GM10266 (cell line): ENCODE results near the gene CRACR2A.

ENCODE experiments used
- DNase-seq: peaks from one replicate; pipeline ENCODE4 v3.0.0; 2012; ENCODE audit errors: extremely low spot score
- TF ChIP-seq, protein P1 (sequence below): IDR thresholded peaks from 2 replicates; pipeline ENCODE4 v1.5.1; 2012; ENCODE audit warnings: mild to moderate bottlenecking, low read depth; ENCODE audit not compliant: control insufficient read depth, insufficient read depth; ENCODE audit errors: missing control alignments

Gene CRACR2A

DNA sequence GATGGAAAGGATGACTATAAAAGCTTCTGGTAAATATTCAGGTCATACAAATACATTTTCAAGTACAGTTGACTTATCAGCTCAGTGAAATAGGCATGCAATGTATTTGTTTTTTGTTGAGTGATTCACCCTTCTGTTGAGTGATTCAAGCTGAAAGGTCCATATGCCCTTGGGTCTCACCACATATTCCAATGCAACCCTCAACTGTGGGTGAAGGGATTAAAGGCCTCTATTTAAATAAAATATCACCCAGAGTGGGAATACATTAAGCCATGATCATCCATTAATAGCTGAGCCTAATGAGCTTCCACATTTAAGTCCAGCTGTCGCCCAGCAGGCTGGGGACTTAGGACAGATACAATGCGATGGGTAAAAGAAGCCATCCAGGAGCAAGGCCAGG lies 120.2 kb downstream of the CRACR2A start:
- TF ChIP-seq, protein P1, sequence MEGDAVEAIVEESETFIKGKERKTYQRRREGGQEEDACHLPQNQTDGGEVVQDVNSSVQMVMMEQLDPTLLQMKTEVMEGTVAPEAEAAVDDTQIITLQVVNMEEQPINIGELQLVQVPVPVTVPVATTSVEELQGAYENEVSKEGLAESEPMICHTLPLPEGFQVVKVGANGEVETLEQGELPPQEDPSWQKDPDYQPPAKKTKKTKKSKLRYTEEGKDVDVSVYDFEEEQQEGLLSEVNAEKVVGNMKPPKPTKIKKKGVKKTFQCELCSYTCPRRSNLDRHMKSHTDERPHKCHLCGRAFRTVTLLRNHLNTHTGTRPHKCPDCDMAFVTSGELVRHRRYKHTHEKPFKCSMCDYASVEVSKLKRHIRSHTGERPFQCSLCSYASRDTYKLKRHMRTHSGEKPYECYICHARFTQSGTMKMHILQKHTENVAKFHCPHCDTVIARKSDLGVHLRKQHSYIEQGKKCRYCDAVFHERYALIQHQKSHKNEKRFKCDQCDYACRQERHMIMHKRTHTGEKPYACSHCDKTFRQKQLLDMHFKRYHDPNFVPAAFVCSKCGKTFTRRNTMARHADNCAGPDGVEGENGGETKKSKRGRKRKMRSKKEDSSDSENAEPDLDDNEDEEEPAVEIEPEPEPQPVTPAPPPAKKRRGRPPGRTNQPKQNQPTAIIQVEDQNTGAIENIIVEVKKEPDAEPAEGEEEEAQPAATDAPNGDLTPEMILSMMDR, result no peak
- no peak for DNase-seq

DNA sequence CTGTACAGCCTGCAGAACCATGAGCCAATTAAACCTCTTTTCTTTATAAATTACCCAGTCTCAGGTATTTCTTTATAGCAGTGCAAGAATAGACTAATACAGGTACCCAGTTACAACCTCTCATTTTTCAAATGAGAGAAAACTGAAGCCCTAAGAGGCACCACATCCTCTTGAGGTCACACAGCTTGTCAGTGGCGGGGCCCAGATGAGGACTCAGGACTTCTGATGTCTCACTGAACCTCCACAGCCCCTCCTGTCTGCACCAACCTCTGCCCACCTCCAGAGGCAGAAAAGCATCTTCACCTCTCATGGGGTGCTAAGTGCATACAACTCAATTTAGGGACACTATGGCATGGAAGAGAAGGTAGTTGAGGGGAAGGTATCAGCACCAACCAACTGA lies 120.7 kb downstream of the CRACR2A start:
- no peak for DNase-seq
- TF ChIP-seq, protein P1, result no peak

DNA sequence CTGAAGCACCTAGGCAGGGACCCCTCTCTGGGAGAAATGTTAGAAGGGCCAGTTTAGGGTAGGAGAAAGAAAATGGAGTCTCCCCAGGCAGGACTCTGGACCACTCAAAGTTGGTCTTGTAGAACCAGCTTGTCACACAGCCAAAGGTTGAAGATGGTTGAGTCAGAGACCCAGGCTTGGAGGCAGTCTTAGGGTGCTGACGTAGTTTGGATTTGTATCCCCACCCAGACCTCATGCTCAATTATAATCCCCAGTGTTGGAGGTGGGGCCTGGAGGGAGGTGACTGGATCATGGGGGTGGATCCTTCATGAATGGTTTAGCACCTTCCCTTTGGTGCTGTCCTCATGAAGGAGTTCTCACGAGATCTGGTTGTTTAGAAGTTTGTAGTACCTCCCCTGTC lies 121.2 kb downstream of the CRACR2A start:
- TF ChIP-seq, protein P1, result no peak
- DNase-seq, result no peak

DNA sequence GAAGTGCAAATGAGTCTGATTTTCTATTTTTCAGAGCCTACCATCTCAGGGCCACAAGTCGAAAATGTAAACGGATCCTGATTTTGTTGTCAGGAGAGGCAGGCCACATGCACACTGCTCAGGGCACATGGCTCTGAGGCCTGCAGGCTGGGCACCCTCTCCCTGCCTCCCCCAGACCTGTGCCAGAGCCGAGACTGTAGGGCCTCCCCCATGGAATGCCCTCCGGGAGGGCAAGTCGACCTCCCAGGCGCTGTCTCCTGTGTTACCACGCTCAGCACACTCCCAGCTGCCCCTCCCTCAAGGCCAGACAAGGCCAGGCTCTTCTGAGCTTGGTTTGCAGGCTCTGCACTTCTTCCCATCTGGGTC lies 121.7 kb downstream of the CRACR2A start:
- DNase-seq, result no peak
- TF ChIP-seq, protein P1, result no peak

DNA sequence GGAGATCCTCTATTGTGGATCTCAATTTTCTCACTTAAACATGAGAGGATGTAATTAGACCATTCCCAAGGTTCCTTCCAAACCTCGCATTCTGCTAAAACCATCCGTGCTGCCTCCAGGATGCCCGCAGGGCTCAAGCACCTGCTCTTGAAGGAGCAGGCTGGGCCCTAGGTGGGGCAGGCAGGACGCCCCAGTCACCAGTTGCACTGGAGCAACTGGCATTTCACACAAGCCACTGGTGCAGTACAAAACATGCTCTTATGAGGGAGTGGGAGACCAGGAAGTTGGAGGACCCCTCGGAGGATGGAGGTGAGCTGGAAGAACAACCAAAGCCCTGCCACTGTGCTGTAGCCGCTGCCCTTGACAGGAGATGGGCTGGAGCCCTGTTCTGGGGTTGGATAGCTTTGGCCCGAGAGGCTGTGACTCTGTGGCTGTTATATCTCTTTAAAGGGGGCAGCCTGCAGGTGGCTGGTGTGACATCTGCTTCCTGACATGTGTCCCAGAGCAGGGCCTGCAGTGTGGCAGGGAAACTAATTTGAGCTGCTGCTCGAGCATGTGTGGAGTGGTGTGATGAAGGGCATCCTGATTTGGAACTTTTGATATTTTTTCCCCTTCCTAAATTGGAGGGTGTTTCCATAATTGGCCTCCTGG lies 122.2 kb downstream of the CRACR2A start:
- TF ChIP-seq, protein P1, result no peak
- no peak for DNase-seq

DNA sequence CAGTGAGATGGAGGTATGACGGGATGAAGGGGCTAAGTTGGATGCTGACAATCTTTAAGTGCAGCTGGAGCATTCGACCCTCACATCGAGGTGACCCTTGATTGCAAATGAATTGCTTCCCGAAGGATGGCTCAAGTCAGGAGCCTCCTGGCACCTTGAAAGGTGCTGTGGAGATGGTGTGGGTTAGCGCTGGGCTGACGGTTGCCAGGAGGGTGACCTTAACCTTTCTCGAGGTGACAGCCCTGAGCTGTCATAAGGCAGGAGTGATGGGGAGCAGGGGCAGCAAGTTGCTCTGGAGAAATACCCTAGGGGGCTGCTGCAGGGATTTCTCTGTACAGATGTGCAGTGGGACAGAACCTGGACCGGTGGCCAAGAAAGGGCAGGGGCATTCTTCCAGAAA lies 122.8 kb downstream of the CRACR2A start:
- no peak for DNase-seq
- TF ChIP-seq, protein P1, result no peak

DNA sequence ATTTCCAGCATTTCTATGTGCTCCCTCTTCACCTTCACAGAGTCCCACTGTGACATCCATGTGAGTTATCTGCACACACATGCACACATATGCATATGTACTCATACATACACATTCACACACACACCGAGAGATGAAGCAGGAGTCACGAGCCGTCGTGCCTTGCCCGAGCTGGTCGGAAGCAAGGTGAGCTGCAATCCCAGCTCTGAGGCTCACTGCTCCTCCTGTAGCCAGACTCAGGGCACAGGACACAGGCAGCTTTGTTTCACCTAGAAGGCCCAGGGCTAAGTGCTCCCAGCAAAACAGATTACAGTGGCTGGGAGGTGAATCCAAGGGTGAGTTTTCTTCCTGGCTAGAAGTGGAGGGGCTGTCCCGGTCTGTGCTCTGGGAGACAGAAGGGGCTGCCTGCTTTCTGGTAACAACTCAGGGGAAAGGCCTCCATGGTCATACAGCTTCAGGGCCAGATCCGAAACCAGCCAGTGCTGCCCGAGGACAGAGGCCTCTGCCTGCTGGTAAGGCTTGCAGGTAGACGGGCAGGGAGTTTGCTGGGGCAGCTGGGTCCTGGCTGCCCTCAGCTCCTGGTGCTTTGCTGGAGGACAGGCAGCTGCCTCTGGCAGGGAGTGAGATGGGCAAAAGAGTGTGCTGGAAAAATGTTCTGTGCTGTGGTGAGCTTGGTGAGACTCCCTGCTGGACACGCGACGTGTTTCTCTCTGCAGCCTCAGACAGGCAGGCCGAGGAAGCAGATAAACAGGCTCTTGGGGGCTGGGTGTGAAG lies 123.7 kb downstream of the CRACR2A start:
- DNase-seq, result no peak
- TF ChIP-seq, protein P1, result no peak
